B cell (primary cell): ENCODE results near the gene NHERF2.

ENCODE experiments used
- EZH2 ChIP-seq: IDR thresholded peaks from 2 replicates; pipeline ENCODE4 v1.6.1; 2012; ENCODE audit warnings: borderline replicate concordance, low read depth, mild to moderate bottlenecking, moderate library complexity, low read length; ENCODE audit not compliant: insufficient read depth, poor library complexity, severe bottlenecking
- TF ChIP-seq, protein P1 (sequence below): fragments of 200-600 bp; IDR thresholded peaks from one replicate; pipeline ENCODE4 v1.8.0; 2022; ENCODE audit warnings: antibody characterized with exemption, mild to moderate bottlenecking

DNA sequence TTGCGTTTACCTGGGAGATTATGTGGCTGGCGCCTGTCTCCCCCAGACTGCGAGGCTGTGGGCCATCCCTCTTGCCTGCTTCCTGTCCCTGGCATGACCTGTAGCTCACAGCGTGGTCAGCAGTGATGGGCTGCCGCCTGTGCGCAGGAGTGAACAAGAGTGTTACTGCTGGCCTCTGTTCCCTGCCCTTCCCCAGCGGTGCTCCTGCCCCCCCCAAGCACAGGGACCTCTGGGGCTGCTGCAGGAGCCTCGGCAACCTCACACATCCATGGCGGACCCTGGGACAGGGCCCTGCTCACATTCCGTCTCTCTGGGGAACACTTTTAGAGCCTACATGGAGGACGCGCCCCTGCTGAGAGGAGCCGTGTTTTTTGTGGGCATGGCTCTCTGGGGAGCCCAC lies 31.7 kb downstream of the NHERF2 start:
- TF ChIP-seq, protein P1, sequence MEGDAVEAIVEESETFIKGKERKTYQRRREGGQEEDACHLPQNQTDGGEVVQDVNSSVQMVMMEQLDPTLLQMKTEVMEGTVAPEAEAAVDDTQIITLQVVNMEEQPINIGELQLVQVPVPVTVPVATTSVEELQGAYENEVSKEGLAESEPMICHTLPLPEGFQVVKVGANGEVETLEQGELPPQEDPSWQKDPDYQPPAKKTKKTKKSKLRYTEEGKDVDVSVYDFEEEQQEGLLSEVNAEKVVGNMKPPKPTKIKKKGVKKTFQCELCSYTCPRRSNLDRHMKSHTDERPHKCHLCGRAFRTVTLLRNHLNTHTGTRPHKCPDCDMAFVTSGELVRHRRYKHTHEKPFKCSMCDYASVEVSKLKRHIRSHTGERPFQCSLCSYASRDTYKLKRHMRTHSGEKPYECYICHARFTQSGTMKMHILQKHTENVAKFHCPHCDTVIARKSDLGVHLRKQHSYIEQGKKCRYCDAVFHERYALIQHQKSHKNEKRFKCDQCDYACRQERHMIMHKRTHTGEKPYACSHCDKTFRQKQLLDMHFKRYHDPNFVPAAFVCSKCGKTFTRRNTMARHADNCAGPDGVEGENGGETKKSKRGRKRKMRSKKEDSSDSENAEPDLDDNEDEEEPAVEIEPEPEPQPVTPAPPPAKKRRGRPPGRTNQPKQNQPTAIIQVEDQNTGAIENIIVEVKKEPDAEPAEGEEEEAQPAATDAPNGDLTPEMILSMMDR: no peak
- TF ChIP-seq EZH2: no peak
